Measurements from ENCODE around the gene SMNDC1. TPM values are rescaled to one million over a fixed set of nuclear protein-coding genes. Genes with fewer than 3 reads are reported as not detected.
"Not testable (repeated sequence)": the region's sequence is repeated elsewhere in the genome, so short reads cannot be mapped to it uniquely, and the experiment has no call there.

The SMNDC1 gene
- total RNA-seq, 4 donors from 2014 or later, result 8.1 to 20.4 (median 14.1) TPM

DNA sequence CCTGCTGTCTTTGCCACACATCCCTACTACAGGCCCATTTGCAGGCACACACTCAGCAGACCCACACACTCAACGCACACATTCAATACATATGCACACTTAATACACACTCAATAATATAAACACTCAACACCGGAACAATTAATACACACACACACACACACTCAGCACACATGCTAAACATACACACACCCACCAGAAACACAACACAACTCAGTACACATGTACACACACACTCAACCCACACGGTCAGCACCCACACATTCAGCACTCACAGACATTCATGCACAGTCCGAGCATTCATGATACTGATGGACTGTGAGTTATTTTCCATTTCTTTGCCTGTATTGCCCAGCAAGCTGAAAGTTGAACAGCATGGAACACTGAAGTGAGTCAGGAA, 35.4 kb upstream of the SMNDC1 start:
- DNase-seq (ENCODE audit: low spot score) (no peak), ATAC-seq (ENCODE audit: low FRiP score) (no peak)
- TF ChIP-seq, protein P1, sequence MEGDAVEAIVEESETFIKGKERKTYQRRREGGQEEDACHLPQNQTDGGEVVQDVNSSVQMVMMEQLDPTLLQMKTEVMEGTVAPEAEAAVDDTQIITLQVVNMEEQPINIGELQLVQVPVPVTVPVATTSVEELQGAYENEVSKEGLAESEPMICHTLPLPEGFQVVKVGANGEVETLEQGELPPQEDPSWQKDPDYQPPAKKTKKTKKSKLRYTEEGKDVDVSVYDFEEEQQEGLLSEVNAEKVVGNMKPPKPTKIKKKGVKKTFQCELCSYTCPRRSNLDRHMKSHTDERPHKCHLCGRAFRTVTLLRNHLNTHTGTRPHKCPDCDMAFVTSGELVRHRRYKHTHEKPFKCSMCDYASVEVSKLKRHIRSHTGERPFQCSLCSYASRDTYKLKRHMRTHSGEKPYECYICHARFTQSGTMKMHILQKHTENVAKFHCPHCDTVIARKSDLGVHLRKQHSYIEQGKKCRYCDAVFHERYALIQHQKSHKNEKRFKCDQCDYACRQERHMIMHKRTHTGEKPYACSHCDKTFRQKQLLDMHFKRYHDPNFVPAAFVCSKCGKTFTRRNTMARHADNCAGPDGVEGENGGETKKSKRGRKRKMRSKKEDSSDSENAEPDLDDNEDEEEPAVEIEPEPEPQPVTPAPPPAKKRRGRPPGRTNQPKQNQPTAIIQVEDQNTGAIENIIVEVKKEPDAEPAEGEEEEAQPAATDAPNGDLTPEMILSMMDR (IDR thresholded peaks at IDR 0.05), result no peak

DNA sequence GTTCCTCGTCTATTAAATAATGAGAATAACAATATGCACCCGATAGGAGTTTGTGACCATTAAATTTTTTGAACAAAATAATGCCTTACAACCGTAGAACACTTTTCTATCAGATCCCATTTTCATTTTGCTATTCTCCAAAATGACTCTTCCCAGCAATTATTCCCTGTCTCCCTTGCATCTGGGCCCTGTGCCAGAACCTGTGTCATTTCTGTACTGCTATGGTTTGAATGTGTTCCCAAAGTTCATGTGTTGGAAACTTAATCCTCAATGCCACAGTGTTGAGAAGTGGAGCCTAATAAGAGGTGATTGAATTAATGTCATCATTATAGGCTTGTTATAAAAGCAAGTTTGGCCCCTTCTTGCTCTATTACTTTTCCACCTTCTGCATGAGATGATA, 33.2 kb upstream of the SMNDC1 start:
- no peak for ATAC-seq (ENCODE audit: low FRiP score)
- DNase-seq (ENCODE audit: low spot score), result no peak
- TF ChIP-seq, protein P1 (IDR thresholded peaks at IDR 0.05), result no peak

DNA sequence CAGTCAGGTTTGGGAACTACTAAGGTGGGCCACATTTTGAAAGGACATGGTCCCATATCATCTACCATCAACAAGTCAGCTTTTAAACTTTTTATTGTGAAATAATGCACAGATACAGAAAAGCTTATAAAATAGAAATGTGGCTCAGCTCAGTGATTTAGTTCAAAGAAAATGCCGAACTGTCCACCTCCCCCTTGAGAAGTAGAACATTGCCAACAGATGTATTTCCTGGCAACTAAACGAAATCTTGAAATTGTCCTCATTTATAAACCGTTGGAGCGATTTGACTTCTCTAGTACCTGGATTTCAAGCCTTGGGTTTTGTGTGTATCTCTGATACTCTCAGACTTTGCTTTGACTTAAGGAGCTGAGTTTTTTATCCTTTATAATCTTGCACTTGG, 32.7 kb upstream of the SMNDC1 start:
- TF ChIP-seq, protein P1 (IDR thresholded peaks at IDR 0.05), result no peak
- ATAC-seq (ENCODE audit: low FRiP score) (no peak), DNase-seq (ENCODE audit: low spot score) (no peak)

DNA sequence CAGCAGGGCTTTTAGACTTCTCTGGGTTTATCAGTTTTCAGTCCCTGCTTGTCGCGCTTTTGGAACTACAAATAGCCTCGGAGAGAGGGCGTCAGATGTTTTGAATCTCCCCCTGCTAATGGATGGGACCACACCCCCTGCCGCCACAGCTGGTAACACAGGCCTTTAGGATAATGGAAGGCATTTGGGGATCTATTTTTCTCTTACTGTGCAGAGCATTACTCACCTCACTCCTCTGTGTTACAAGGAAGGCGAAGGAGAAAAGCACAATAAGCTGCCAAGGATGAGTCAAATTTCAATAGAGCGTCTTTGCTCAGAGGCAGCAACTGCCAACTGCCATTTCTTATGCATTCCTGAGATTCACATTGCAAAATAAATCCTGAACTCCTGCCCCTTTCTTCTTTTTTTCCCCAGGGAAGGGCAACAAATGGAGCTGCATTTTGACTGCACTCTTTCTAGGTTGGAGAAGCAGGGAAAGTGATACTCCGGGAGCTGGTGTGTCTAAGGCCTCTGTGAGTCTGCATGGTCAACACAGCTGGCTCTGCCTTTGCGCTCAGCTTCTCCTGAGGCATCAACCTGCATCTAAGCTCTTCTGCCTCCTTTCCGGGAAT, 31.5 kb upstream of the SMNDC1 start:
- DNase-seq (ENCODE audit: low spot score) (no peak), ATAC-seq (ENCODE audit: low FRiP score) (peak; percentile 91)
- TF ChIP-seq, protein P1 (IDR thresholded peaks at IDR 0.05), result no peak

DNA sequence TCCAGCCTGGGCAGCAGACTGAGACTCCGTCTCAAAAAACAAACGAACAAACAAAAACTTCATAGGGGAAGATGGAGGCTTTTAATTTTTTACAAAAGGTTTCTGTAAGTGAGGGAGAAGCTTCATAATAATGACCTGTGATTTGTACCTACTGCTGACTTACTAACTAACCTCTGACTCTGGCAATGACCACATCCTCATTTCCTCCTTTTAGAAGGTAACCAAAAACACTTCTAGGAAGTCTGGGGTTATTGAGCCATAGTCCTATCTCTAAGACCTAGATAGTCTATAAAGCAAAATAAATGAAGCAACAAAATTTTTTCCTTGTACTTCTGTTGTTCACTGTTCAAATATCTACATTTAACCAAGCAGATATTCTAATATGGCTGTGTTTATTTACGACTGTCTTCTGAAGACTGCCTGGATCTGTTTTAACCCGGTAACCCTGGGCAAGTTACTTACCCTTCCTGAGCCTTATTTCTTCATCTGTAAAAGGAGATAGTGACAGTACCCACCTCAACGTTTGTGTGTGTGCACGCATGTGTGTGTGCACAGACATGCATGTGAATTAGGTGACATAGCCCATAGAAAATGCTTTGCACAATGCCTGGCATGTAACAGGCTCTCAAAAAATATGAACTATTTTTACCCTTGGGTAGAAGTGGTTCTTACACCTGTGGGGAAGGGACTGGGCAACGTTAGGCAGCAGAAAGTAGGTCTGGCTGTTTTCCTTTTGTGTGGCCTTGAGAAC, 30.8 kb upstream of the SMNDC1 start:
- DNase-seq (ENCODE audit: low spot score) (no peak), ATAC-seq (ENCODE audit: low FRiP score) (peak; percentile 4)
- TF ChIP-seq, protein P1 (IDR thresholded peaks at IDR 0.05), result no peak

DNA sequence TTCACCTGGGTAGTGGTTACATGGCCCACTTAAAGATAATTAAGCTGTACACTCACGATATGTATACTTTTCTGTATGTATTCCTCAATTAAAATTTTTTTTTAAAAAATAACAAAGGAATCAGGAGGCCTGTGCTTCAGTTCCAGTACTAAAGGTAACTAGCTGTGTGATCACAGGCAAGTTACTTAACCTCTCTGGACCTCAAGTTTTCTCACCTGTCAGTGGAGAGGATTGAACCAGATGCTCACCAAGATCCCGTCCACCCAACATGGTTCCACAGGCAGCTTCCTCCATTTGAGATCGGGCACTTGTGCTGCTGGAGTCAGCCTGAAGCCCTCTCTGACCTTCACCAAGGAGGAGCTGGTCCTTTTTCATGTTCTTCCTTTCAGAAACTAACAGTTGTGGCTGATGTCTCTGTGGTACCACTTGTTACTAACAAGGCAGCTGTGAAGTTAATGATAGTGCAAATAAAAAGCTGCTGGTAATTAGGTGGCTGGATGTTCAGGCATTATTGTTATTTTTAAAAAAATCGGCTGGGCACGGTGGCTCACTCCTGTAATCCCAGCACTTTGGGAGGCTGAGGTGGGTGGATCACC, 29.4 kb upstream of the SMNDC1 start:
- TF ChIP-seq, protein P1 (IDR thresholded peaks at IDR 0.05), result no peak
- ATAC-seq (ENCODE audit: low FRiP score), result no peak
- DNase-seq (ENCODE audit: low spot score), result no peak

DNA sequence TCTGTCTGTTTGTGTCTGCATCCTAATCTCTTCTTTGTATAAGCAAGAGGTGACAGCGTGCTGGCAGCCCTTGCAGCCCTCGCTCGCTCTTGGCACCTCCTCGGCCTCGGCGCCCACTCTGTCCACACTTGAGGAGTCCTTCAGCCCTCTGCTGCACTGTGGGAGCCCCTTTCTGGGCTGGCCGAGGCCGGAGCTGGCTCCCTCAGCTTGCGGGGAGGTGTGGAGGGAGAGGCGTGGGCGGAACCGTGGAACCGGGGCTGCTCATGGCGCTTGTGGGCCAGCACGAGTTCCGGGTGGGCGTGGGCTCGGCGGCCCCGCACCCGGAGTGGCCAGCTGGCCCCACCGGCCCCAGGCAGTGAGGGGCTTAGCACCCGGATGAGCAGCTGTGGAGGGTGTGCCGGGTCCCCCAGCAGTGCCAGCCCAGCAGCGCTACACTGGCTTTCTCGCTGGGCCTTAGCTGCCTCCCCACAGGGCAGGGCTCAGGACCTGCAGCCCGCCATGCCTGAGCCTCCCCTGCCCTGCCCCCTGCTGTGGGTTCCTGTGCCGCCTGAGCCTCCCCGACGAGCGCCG, 26.6 kb upstream of the SMNDC1 start:
- not testable (repeated sequence) for DNase-seq (ENCODE audit: low spot score); ATAC-seq (ENCODE audit: low FRiP score)

All from omental fat pad (tissue), 4 donors.